K562 (cell line): ENCODE results near the gene MMP27. TPM values are rescaled to one million over a fixed set of nuclear protein-coding genes. Genes with fewer than 3 reads are reported as not detected.
A peak's percentile ranks its signal among the peaks of the same experiment; 100 is the strongest.

Experiments used
- BRD4 ChIP-seq: fragments of 200-600 bp; sonication (generic); IDR thresholded peaks from 2 replicates; pipeline ENCODE4 v1.6.1; 2017; ENCODE audit warnings: inconsistent platforms
- HDAC2 ChIP-seq: fragments of 450-650 bp; IDR thresholded peaks from 2 replicates; pipeline ENCODE4 v1.6.1; 2016; ENCODE audit warnings: mild to moderate bottlenecking
- HNRNPH1 ChIP-seq: fragments of 200-400 bp; formaldehyde crosslinking; optimal IDR thresholded peaks from 2 replicates; pipeline ENCODE3; 2017; ENCODE audit warnings: low read depth, mild to moderate bottlenecking, low read length, moderate library complexity
- HNRNPL ChIP-seq: fragments of 200-400 bp; formaldehyde crosslinking; IDR thresholded peaks from 2 replicates; pipeline ENCODE4 v1.6.1; 2017; ENCODE audit warnings: low read depth, mild to moderate bottlenecking, low read length
- NCOA1 ChIP-seq: fragments of 450-650 bp; IDR thresholded peaks from 2 replicates; pipeline ENCODE4 v1.6.1; 2016; ENCODE audit warnings: low read depth
- NFYB ChIP-seq: IDR thresholded peaks from 2 replicates; pipeline ENCODE4 v1.6.1; 2011; ENCODE audit warnings: mild to moderate bottlenecking, moderate library complexity; ENCODE audit not compliant: insufficient read length; ENCODE audit errors: extremely low read depth
- NR2F6 ChIP-seq: fragments of 450-650 bp; formaldehyde crosslinking; IDR thresholded peaks from 2 replicates; pipeline ENCODE4 v1.4.0; 2020; ENCODE audit warnings: mild to moderate bottlenecking
- PCBP1 ChIP-seq: fragments of 200-400 bp; formaldehyde crosslinking; IDR thresholded peaks from 2 replicates; pipeline ENCODE4 v1.6.1; 2018; ENCODE audit warnings: mild to moderate bottlenecking, low read depth, low read length; ENCODE audit not compliant: poor library complexity, severe bottlenecking
- PRPF4 ChIP-seq: fragments of 200-400 bp; formaldehyde crosslinking; IDR thresholded peaks from one replicate; pipeline ENCODE4 v1.6.1; 2017; ENCODE audit warnings: low read length, low read depth, mild to moderate bottlenecking; ENCODE audit not compliant: insufficient read depth, poor library complexity, severe bottlenecking
- REST ChIP-seq, 2 experiments: fragments of 450-650 bp; formaldehyde crosslinking in 1 of 2; IDR thresholded peaks; 2 replicates each; pipeline versions ENCODE4 v1.4.0 to v1.6.1; 2014 to 2020; ENCODE audit warnings: mild to moderate bottlenecking in 2 of 2, borderline replicate concordance in 1 of 2, low read depth in 1 of 2
- ZBTB1 ChIP-seq: sonication (generic); formaldehyde crosslinking; IDR thresholded peaks from 2 replicates; pipeline ENCODE4 v1.8.1; 2023; ENCODE audit warnings: missing genetic modification reagents, low read depth, mild to moderate bottlenecking, borderline replicate concordance
- ZKSCAN8 ChIP-seq: fragments of 200-800 bp; sonication (Bioruptor generic); IDR thresholded peaks from 2 replicates; pipeline ENCODE4 v1.6.1; 2016; ENCODE audit warnings: missing genetic modification characterization, missing compliant biosample characterization
- ZNF384 ChIP-seq: IDR thresholded peaks from 2 replicates; pipeline ENCODE4 v1.6.1; 2012; ENCODE audit warnings: low read depth, low read length, improper control_type of control experiment
- ZNF431 ChIP-seq: sonication (generic); formaldehyde crosslinking; IDR thresholded peaks from 2 replicates; pipeline ENCODE4 v1.8.0; 2022; ENCODE audit warnings: mild to moderate bottlenecking, missing genetic modification reagents
- polyA plus RNA-seq, 8 experiments: library from polyadenylated mRNA; depleted of rRNA in 4 of 8; stranded (reverse) in 5 of 8; unstranded in 3 of 8; fragments of >200 nt; fragmentation: Nextera tagmentation in 2 of 8; fragmentation: Illumina TruSeq in 1 of 8; extraction: Ambion mirVana in 2 of 8; extraction: Trizol in 1 of 8; gene quantifications; 2 replicates each; pipeline versions ENCODE4 v1.2.1 to v1.2.3, GENCODE V29; 2011 to 2014; ENCODE audit warnings: inconsistent platforms in 1 of 8, missing spikeins in 1 of 8
- total RNA-seq, 7 experiments: library from RNA; depleted of rRNA in 6 of 7; stranded (reverse); fragments of >200 nt in 6 of 7; fragmentation: Illumina TruSeq in 2 of 7; extraction: Trizol in 2 of 7; gene quantifications; 2 replicates each; pipeline versions ENCODE4 v1.2.1 to v1.2.3, GENCODE V29; 2011 to 2021; ENCODE audit warnings: low replicate concordance in 1 of 7
- TF ChIP-seq, protein P1 (sequence below): fragments of 450-650 bp; IDR thresholded peaks from 2 replicates; pipeline ENCODE4 v1.6.1; 2017; ENCODE audit warnings: mild to moderate bottlenecking, moderate library complexity
- TF ChIP-seq, protein P2 (sequence below): fragments of 450-650 bp; IDR thresholded peaks from 2 replicates; pipeline ENCODE4 v1.6.1; 2016; ENCODE audit warnings: missing biosample characterization, missing genetic modification characterization
- TF ChIP-seq, protein P3 (sequence below): fragments of 200-800 bp; sonication (Bioruptor generic); IDR thresholded peaks from 2 replicates; pipeline ENCODE4 v1.6.1; 2017; ENCODE audit warnings: missing genetic modification characterization, missing compliant biosample characterization

Gene MMP27
- total and polyA plus RNA-seq, 9 of the 15 experiments (the other 6 are each of a cell fraction or from before 2014, with no cell fraction given), result not detected

DNA sequence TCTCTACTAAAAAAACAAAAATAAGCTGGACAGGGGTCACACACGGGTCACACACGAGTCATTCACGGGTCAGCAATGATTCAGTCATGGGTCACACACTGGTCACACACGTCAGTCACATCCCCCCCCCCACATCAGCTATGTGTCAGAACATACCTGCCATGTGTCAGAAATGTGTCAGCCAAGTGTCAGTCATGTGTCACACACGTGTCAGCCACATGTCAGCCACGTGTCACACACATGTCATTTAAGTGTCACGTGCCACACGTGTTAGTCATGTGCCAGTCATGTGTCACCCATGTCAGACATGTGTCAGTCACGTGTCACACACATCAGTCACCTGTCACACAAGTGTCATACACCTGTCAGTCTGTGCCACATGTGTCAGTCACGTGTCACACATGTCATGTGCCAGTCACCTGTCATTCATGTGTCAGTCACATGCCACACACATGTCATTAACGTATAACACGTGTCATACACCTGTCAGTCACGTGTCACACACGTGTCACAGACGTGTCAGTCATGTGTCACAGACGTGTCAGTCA lies 51.8 kb downstream of the MMP27 start (continued):
- TF ChIP-seq NFYB (no peak), HNRNPL (no peak), NCOA1 (no peak), REST (IDR thresholded peaks at IDR 0.05; ENCODE audit: borderline replicate concordance) (no peak), REST (CRISPR knock-in tag; IDR thresholded peaks at IDR 0.05; ENCODE audit: low read depth) (no peak), ZBTB1 (CRISPR knock-in tag) (peak; percentile 80; the same call in 1 of the 2 replicates), BRD4 (no peak), ZNF431 (peak; percentile 91), PCBP1 (no peak), NR2F6 (CRISPR knock-in tag) (no peak), ZKSCAN8 (CRISPR knock-in tag) (no peak), PRPF4 (no peak), HNRNPH1 (no peak), ZNF384 (no peak), HDAC2 (no peak)
- TF ChIP-seq, protein P1, sequence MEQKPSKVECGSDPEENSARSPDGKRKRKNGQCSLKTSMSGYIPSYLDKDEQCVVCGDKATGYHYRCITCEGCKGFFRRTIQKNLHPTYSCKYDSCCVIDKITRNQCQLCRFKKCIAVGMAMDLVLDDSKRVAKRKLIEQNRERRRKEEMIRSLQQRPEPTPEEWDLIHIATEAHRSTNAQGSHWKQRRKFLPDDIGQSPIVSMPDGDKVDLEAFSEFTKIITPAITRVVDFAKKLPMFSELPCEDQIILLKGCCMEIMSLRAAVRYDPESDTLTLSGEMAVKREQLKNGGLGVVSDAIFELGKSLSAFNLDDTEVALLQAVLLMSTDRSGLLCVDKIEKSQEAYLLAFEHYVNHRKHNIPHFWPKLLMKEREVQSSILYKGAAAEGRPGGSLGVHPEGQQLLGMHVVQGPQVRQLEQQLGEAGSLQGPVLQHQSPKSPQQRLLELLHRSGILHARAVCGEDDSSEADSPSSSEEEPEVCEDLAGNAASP, result no peak
- TF ChIP-seq, protein P2, sequence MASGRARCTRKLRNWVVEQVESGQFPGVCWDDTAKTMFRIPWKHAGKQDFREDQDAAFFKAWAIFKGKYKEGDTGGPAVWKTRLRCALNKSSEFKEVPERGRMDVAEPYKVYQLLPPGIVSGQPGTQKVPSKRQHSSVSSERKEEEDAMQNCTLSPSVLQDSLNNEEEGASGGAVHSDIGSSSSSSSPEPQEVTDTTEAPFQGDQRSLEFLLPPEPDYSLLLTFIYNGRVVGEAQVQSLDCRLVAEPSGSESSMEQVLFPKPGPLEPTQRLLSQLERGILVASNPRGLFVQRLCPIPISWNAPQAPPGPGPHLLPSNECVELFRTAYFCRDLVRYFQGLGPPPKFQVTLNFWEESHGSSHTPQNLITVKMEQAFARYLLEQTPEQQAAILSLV (tag), result no peak
- TF ChIP-seq, protein P3, sequence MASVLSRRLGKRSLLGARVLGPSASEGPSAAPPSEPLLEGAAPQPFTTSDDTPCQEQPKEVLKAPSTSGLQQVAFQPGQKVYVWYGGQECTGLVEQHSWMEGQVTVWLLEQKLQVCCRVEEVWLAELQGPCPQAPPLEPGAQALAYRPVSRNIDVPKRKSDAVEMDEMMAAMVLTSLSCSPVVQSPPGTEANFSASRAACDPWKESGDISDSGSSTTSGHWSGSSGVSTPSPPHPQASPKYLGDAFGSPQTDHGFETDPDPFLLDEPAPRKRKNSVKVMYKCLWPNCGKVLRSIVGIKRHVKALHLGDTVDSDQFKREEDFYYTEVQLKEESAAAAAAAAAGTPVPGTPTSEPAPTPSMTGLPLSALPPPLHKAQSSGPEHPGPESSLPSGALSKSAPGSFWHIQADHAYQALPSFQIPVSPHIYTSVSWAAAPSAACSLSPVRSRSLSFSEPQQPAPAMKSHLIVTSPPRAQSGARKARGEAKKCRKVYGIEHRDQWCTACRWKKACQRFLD, result no peak
